GM23338 (cell line): ENCODE measurements around the gene ASTL. TPM values are rescaled to one million over a fixed set of nuclear protein-coding genes. Genes with fewer than 3 reads are reported as not detected.

Experiments used
- ATAC-seq: fragments of 200-7000 bp; cut with Tn5 transposase; 3 replicates; pipeline ENCODE4 v1.9.1; 2020
- DNase-seq: peaks from one replicate; pipeline ENCODE4 v3.0.0-alpha.2; 2015; ENCODE audit warnings: low spot score
- H2AFZ ChIP-seq: fragments of 200-600 bp; sonication (generic); 2 replicates; pipeline ENCODE4 v1.8.0; 2016; ENCODE audit warnings: antibody characterized with exemption, mild to moderate bottlenecking, moderate library complexity
- H3F3A ChIP-seq: fragments of 200-600 bp; sonication (generic); replicated peaks from 2 replicates; pipeline ENCODE4 v1.8.0; 2017; ENCODE audit warnings: antibody characterized with exemption, mixed run types, low read depth
- H3K27ac ChIP-seq: fragments of 200-600 bp; sonication (generic); 2 replicates; pipeline ENCODE4 v1.6.1; 2016; ENCODE audit warnings: low read depth
- H3K27me3 ChIP-seq: fragments of 200-600 bp; sonication (generic); 2 replicates; pipeline ENCODE4 v1.8.0; 2016; ENCODE audit warnings: mild to moderate bottlenecking, mixed run types, moderate library complexity; ENCODE audit not compliant: insufficient read depth
- H3K36me3 ChIP-seq: fragments of 200-600 bp; sonication (generic); 2 replicates; pipeline ENCODE4 v1.8.0; 2016; ENCODE audit warnings: mild to moderate bottlenecking; ENCODE audit not compliant: insufficient read depth
- H3K4me1 ChIP-seq: fragments of 200-600 bp; sonication (generic); 2 replicates; pipeline ENCODE4 v1.8.0; 2016; ENCODE audit warnings: mild to moderate bottlenecking, moderate library complexity; ENCODE audit not compliant: insufficient read depth
- H3K4me2 ChIP-seq: fragments of 200-600 bp; sonication (generic); 2 replicates; pipeline ENCODE4 v1.7.1; 2017; ENCODE audit warnings: mixed run types
- H3K4me3 ChIP-seq: fragments of 200-600 bp; sonication (generic); 2 replicates; pipeline ENCODE4 v1.6.1; 2016; ENCODE audit warnings: mixed run types
- H3K79me2 ChIP-seq: fragments of 200-600 bp; sonication (generic); replicated peaks from 2 replicates; pipeline ENCODE4 v1.8.0; 2017; ENCODE audit warnings: mild to moderate bottlenecking; ENCODE audit not compliant: insufficient read depth
- H3K9me2 ChIP-seq: fragments of 200-600 bp; sonication (generic); 2 replicates; pipeline ENCODE4 v1.8.0; 2017; ENCODE audit not compliant: insufficient read depth
- H4K20me1 ChIP-seq: fragments of 200-600 bp; sonication (generic); replicated peaks from 2 replicates; pipeline ENCODE4 v1.8.0; 2017; ENCODE audit warnings: mild to moderate bottlenecking; ENCODE audit not compliant: insufficient read depth
- H3K27ac Mint-ChIP-seq: 2 replicates; pipeline ENCODE4 v1.8.0; 2020; ENCODE audit warnings: inconsistent platforms, mild to moderate bottlenecking, moderate library complexity, mixed read lengths
- H3K27me3 Mint-ChIP-seq: 3 replicates; pipeline ENCODE4 v1.8.0; 2022; ENCODE audit warnings: low read depth, mild to moderate bottlenecking, moderate library complexity, mixed read lengths, inconsistent platforms; ENCODE audit not compliant: insufficient read depth, poor library complexity
- H3K36me3 Mint-ChIP-seq: 3 replicates; pipeline ENCODE4 v1.8.0; 2021; ENCODE audit warnings: low read depth, mild to moderate bottlenecking, inconsistent platforms, moderate library complexity, mixed read lengths
- H3K4me1 Mint-ChIP-seq: 3 replicates; pipeline ENCODE4 v1.8.0; 2020; ENCODE audit warnings: mild to moderate bottlenecking, inconsistent platforms, mixed read lengths
- H3K4me3 Mint-ChIP-seq: 3 replicates; pipeline ENCODE4 v1.8.0; 2021; ENCODE audit warnings: moderate library complexity, mild to moderate bottlenecking, inconsistent platforms, mixed read lengths
- H3K9me3 Mint-ChIP-seq: 3 replicates; pipeline ENCODE4 v1.8.0; 2020; ENCODE audit warnings: moderate library complexity, mild to moderate bottlenecking, inconsistent platforms, mixed read lengths
- CREB1 ChIP-seq: fragments of 250-450 bp; sonication (Bioruptor Pico); IDR thresholded peaks from 2 replicates; pipeline ENCODE4 v1.5.0; 2020; ENCODE audit warnings: low read depth, mild to moderate bottlenecking, moderate library complexity
- ETS1 ChIP-seq: IDR thresholded peaks from 2 replicates; pipeline ENCODE4 v1.6.1; 2016; ENCODE audit warnings: antibody characterized with exemption
- EZH2 ChIP-seq: fragments of 200-600 bp; sonication (generic); IDR thresholded peaks from one replicate; pipeline ENCODE4 v1.8.0; 2017; ENCODE audit warnings: antibody characterized with exemption, mild to moderate bottlenecking, low read depth; ENCODE audit not compliant: unreplicated experiment
- JUNB ChIP-seq: IDR thresholded peaks from one replicate; pipeline ENCODE4 v1.6.1; 2016; ENCODE audit warnings: antibody characterized with exemption; ENCODE audit not compliant: unreplicated experiment
- NANOG ChIP-seq: IDR thresholded peaks from 2 replicates; pipeline ENCODE4 v1.6.1; 2016; ENCODE audit warnings: antibody characterized with exemption, borderline replicate concordance
- POLR2AphosphoS5 ChIP-seq: IDR thresholded peaks from 2 replicates; pipeline ENCODE4 v1.6.1; 2016; ENCODE audit warnings: antibody characterized with exemption, low read depth
- REST ChIP-seq: IDR thresholded peaks from one replicate; pipeline ENCODE4 v1.6.1; 2018; ENCODE audit warnings: antibody characterized with exemption; ENCODE audit not compliant: unreplicated experiment
- STAT1 ChIP-seq: IDR thresholded peaks from one replicate; pipeline ENCODE4 v1.6.1; 2016; ENCODE audit warnings: antibody characterized with exemption; ENCODE audit not compliant: unreplicated experiment
- ZNF114 ChIP-seq: fragments of 250-450 bp; sonication (Bioruptor Pico); IDR thresholded peaks from 2 replicates; pipeline ENCODE4 v1.5.0; 2020; ENCODE audit warnings: mild to moderate bottlenecking, moderate library complexity
- ZNF331 ChIP-seq: fragments of 250-450 bp; sonication (Bioruptor Pico); IDR thresholded peaks from 2 replicates; pipeline ENCODE4 v1.5.0; 2020; ENCODE audit warnings: low read depth, mild to moderate bottlenecking, moderate library complexity
- polyA plus RNA-seq: library from polyadenylated mRNA; unstranded; fragments of >200 nt; fragmentation: Nextera tagmentation; extraction: Ambion mirVana; gene quantifications from 2 replicates; pipeline ENCODE4 v1.2.1, GENCODE V29; 2016
- total RNA-seq: library from RNA; depleted of rRNA; stranded (reverse); fragments of >200 nt; shearing (Covaris generic); gene quantifications from 2 replicates; pipeline ENCODE4 v1.2.3, GENCODE V29; 2014

Gene ASTL
- total and polyA plus RNA-seq, 2 experiments from 2014 or later = 0.23 TPM; not detected in 1

- no peak overlapping the region for H3K4me2 ChIP-seq
- peaks cover 14% of the 10 kb centered on the region; the same call in 1 of the 2 replicates for H4K20me1 ChIP-seq
- H3K27me3 Mint-ChIP-seq = peaks cover 5% of the 10 kb centered on the region
- peaks cover 28% of the 10 kb centered on the region for H3K36me3 ChIP-seq
- no peak overlapping the region for H2AFZ ChIP-seq
- TF ChIP-seq REST = no peak
- TF ChIP-seq CREB1 = no peak
- no peak for TF ChIP-seq POLR2AphosphoS5
- TF ChIP-seq STAT1 = no peak
- TF ChIP-seq ZNF331 (CRISPR knock-in tag) = no peak
- no peak for TF ChIP-seq NANOG
- no peak for TF ChIP-seq JUNB
- no peak for TF ChIP-seq ZNF114 (CRISPR knock-in tag)
- H3K27me3 ChIP-seq = no peaks in the 10 kb centered on the region
- H3K4me3 ChIP-seq = no peak overlapping the region
- H3K27ac Mint-ChIP-seq = no peak overlapping the region
- H3K79me2 ChIP-seq = no peaks in the 10 kb centered on the region
- no peaks in the 10 kb centered on the region for H3K9me2 ChIP-seq
- H3K4me1 ChIP-seq = no peaks in the 10 kb centered on the region
- DNase-seq = no peak
- no peak for ATAC-seq
- H3K27ac ChIP-seq = no peak overlapping the region
- H3K4me3 Mint-ChIP-seq = no peak overlapping the region
- H3K9me3 Mint-ChIP-seq = no peaks in the 10 kb centered on the region
- H3F3A ChIP-seq = 0 out of 2 replicates have a peak, but pooled peaks cover 9% of the 10 kb centered on the region
- no peaks in the 10 kb centered on the region for H3K4me1 Mint-ChIP-seq
- H3K36me3 Mint-ChIP-seq = peaks cover 48% of the 10 kb centered on the region
Measured at GRCh38 chr2:96184989-96185388, 46.7 kb upstream of the ASTL start.

- H4K20me1 ChIP-seq = peaks cover 13% of the 10 kb centered on the region; the same call in 1 of the 2 replicates
- no peaks in the 10 kb centered on the region for H3K9me3 Mint-ChIP-seq
- ATAC-seq = no peak
- H3K36me3 ChIP-seq = peaks cover 28% of the 10 kb centered on the region
- H3K27ac Mint-ChIP-seq = no peak overlapping the region
- no peaks in the 10 kb centered on the region for H3K27me3 ChIP-seq
- no peak overlapping the region for H3K4me2 ChIP-seq
- H2AFZ ChIP-seq = no peak overlapping the region
- no peaks in the 10 kb centered on the region for H3K4me1 Mint-ChIP-seq
- DNase-seq = no peak
- H3K36me3 Mint-ChIP-seq = peaks cover 43% of the 10 kb centered on the region
- no peak overlapping the region for H3K4me3 Mint-ChIP-seq
- H3K27ac ChIP-seq = no peak overlapping the region
- 0 out of 2 replicates have a peak, but pooled peaks cover 9% of the 10 kb centered on the region for H3F3A ChIP-seq
- H3K79me2 ChIP-seq = no peaks in the 10 kb centered on the region
- H3K4me3 ChIP-seq = no peak overlapping the region
- no peaks in the 10 kb centered on the region for H3K9me2 ChIP-seq
- no peaks in the 10 kb centered on the region for H3K4me1 ChIP-seq
- peaks cover 5% of the 10 kb centered on the region for H3K27me3 Mint-ChIP-seq
- TF ChIP-seq ZNF114 (CRISPR knock-in tag) (no peak), CREB1 (no peak), ETS1 (no peak), NANOG (no peak), EZH2 (no peak), ZNF331 (CRISPR knock-in tag) (no peak), REST (no peak)
Measured at GRCh38 chr2:96184188-96184587, 45.9 kb upstream of the ASTL start.
